ENCODE measurements around the gene IFT122. TPM values are rescaled to one million over a fixed set of nuclear protein-coding genes. Genes with fewer than 3 reads are reported as not detected.

Gene IFT122
- total and polyA plus RNA-seq, 12 donors = 15.7 to 38.4 (median 23.6) TPM

GRCh38 chr3:129558081-129558771 lies 118.2 kb downstream of the IFT122 start:
- H3K27ac ChIP-seq = peak overlapping the region in 3 of 5 donors; percentile 80 to 93 (median 88)
- intact Hi-C loops (cut with DNase I) = no loop called here
- no peaks in the 10 kb centered on the region for H3K27me3 ChIP-seq
- TF ChIP-seq CTCF (IDR thresholded peaks at IDR 0.05) (no peak), POLR2A (IDR thresholded peaks at IDR 0.05) (no peak)
- DNase-seq = no peak
- 79 to 86% (median 82%) methylated on average over 13 to 15 of the region's 15 CpGs for WGBS, 4 donors
- H3K4me1 ChIP-seq (replicated peaks in 1 of 2) = peaks cover 37 to 59% of the 10 kb centered on the region in 2 donors
- no peak overlapping the region for H3K4me3 ChIP-seq
- H3K9me3 ChIP-seq (replicated peaks in 1 of 3) = no peaks in the 10 kb centered on the region
- peaks cover 0 to 55% of the 10 kb centered on the region in 2 donors for H3K36me3 ChIP-seq (replicated peaks in 1 of 2)

GRCh38 chr3:129558772-129559564 lies 118.9 kb downstream of the IFT122 start:
- peaks cover 37 to 58% of the 10 kb centered on the region in 2 donors for H3K4me1 ChIP-seq (replicated peaks in 1 of 2)
- no peaks in the 10 kb centered on the region for H3K27me3 ChIP-seq
- DNase-seq = peak; percentile 65 to 90 (median 83)
- H3K4me3 ChIP-seq = no peak overlapping the region
- H3K9me3 ChIP-seq (replicated peaks in 1 of 3) = no peaks in the 10 kb centered on the region
- H3K27ac ChIP-seq = peak overlapping the region in 3 of 5 donors; percentile 80 to 93 (median 88)
- H3K36me3 ChIP-seq (replicated peaks in 1 of 2) = peaks cover 0 to 55% of the 10 kb centered on the region in 2 donors
- WGBS, 4 donors = 59 to 86% (median 74%) methylated on average over 6 to 11 of the region's 11 CpGs
- intact Hi-C loops (cut with DNase I) = no loop called here
- no peak for TF ChIP-seq CTCF (IDR thresholded peaks at IDR 0.05)
- TF ChIP-seq POLR2A (IDR thresholded peaks at IDR 0.05) = peak in 1 of 2 donors; percentile 39

GRCh38 chr3:129559565-129560079 lies 119.6 kb downstream of the IFT122 start:
- no peak for DNase-seq
- peak overlapping the region in 4 of 5 donors; percentile 55 to 93 (median 84) for H3K27ac ChIP-seq
- no peaks in the 10 kb centered on the region for H3K9me3 ChIP-seq (replicated peaks in 1 of 3)
- peaks cover 37 to 52% of the 10 kb centered on the region in 2 donors for H3K4me1 ChIP-seq (replicated peaks in 1 of 2)
- intact Hi-C loops (cut with DNase I) = no loop called here
- no peaks in the 10 kb centered on the region for H3K27me3 ChIP-seq
- TF ChIP-seq POLR2A (IDR thresholded peaks at IDR 0.05) (no peak), CTCF (IDR thresholded peaks at IDR 0.05) (no peak)
- H3K36me3 ChIP-seq (replicated peaks in 1 of 2) = peaks cover 0 to 57% of the 10 kb centered on the region in 2 donors
- no peak overlapping the region for H3K4me3 ChIP-seq
- WGBS, 4 donors = 77 to 84% (median 81%) methylated on average over 11 to 20 of the region's 20 CpGs

GRCh38 chr3:129560269-129560787 lies 120.3 kb downstream of the IFT122 start:
- TF ChIP-seq POLR2A (IDR thresholded peaks at IDR 0.05) = no peak
- TF ChIP-seq CTCF (IDR thresholded peaks at IDR 0.05) = no peak
- intact Hi-C loops (cut with DNase I) = no loop called here

More at GRCh38 chr3:129560269-129560787, 120.3 kb downstream of the IFT122 start:
- Histone ChIP-seq H3K9me3 (replicated peaks in 1 of 3) (no peaks in the 10 kb centered on the region), H3K4me1 (replicated peaks in 1 of 2) (peaks cover 37 to 47% of the 10 kb centered on the region in 2 donors), H3K4me3 (no peak overlapping the region), H3K36me3 (replicated peaks in 1 of 2) (peaks cover 0 to 64% of the 10 kb centered on the region in 2 donors), H3K27ac (peak overlapping the region in 4 of 5 donors; percentile 55 to 93 (median 84)), H3K27me3 (no peaks in the 10 kb centered on the region)
- DNase-seq = peak in 6 of 7 donors; percentile 33 to 79 (median 57)
- WGBS, 4 donors = 36 to 66% (median 61%) methylated on average over 6 to 16 of the region's 16 CpGs
